ENCODE data around the gene HSPB8.
"Not testable (repeated sequence)": the region's sequence is repeated elsewhere in the genome, so short reads cannot be mapped to it uniquely, and the experiment has no call there.

Gene HSPB8

GRCh38 chr12:119204671-119205285 is 26.0 kb downstream of the HSPB8 start:
- no peak for TF ChIP-seq CTCF (IDR thresholded peaks at IDR 0.05; ENCODE audit: borderline replicate concordance, insufficient read depth, low read depth, low read length)
- H3K4me3 ChIP-seq (ENCODE audit: low read depth, low read length): no peak overlapping the region

GRCh38 chr12:119206348-119207062 is 27.8 kb downstream of the HSPB8 start:
- no peak for TF ChIP-seq CTCF (IDR thresholded peaks at IDR 0.05; ENCODE audit: borderline replicate concordance, insufficient read depth, low read depth, low read length)
- H3K4me3 ChIP-seq (ENCODE audit: low read depth, low read length): no peak overlapping the region

GRCh38 chr12:119207063-119207560 is 28.4 kb downstream of the HSPB8 start:
- no peak for TF ChIP-seq CTCF (IDR thresholded peaks at IDR 0.05; ENCODE audit: borderline replicate concordance, insufficient read depth, low read depth, low read length)
- H3K4me3 ChIP-seq (ENCODE audit: low read depth, low read length): no peak overlapping the region

- H3K4me3 ChIP-seq (ENCODE audit: low read depth, low read length): no peak overlapping the region
- TF ChIP-seq CTCF (IDR thresholded peaks at IDR 0.05; ENCODE audit: borderline replicate concordance, insufficient read depth, low read depth, low read length): no peak
Measured at GRCh38 chr12:119208626-119209061, 29.9 kb downstream of the HSPB8 start.

- no peak for TF ChIP-seq CTCF (IDR thresholded peaks at IDR 0.05; ENCODE audit: borderline replicate concordance, insufficient read depth, low read depth, low read length)
Measured at GRCh38 chr12:119211884-119212283, 33.2 kb downstream of the HSPB8 start.

GRCh38 chr12:119216084-119216483 is 37.4 kb downstream of the HSPB8 start:
- H3K4me3 ChIP-seq (ENCODE audit: low read depth, low read length): no peak overlapping the region
- TF ChIP-seq CTCF (IDR thresholded peaks at IDR 0.05; ENCODE audit: borderline replicate concordance, insufficient read depth, low read depth, low read length): no peak

More at GRCh38 chr12:119211884-119212283, 33.2 kb downstream of the HSPB8 start:
- no peak overlapping the region for H3K4me3 ChIP-seq (ENCODE audit: low read depth, low read length)

- H3K4me3 ChIP-seq (ENCODE audit: low read depth, low read length): not testable (repeated sequence)
Measured at GRCh38 chr12:119218875-119219274, 40.1 kb downstream of the HSPB8 start.
